DND-41 (cell line): ENCODE measurements around the gene ZRSR2.

Experiments
- ATAC-seq: fragments of 200-7000 bp; cut with Tn5 transposase; 3 replicates; pipeline ENCODE4 v1.9.1; 2021; ENCODE audit warnings: low read depth; ENCODE audit not compliant: insufficient read depth
- DNase-seq: peaks from one replicate; pipeline ENCODE4 v3.0.0-alpha.2; 2020
- H2AFZ ChIP-seq: 2 replicates; pipeline ENCODE4 v1.6.0; 2012; ENCODE audit warnings: low read depth, low read length
- H3K27ac ChIP-seq: 2 replicates; pipeline ENCODE4 v1.5.1; 2012; ENCODE audit warnings: low read length, inconsistent platforms
- H3K27me3 ChIP-seq: fragments of 200-600 bp; sonication (generic); 2 replicates; pipeline ENCODE4 v1.6.0; 2012; ENCODE audit warnings: low read length, mild to moderate bottlenecking, inconsistent platforms; ENCODE audit not compliant: insufficient read depth, poor library complexity
- H3K36me3 ChIP-seq: 2 replicates; pipeline ENCODE4 v1.5.1; 2012; ENCODE audit warnings: low read length, inconsistent platforms; ENCODE audit not compliant: insufficient read depth
- H3K4me1 ChIP-seq: 2 replicates; pipeline ENCODE4 v1.5.1; 2012; ENCODE audit warnings: mild to moderate bottlenecking, low read length; ENCODE audit not compliant: insufficient read depth
- H3K4me2 ChIP-seq: 2 replicates; pipeline ENCODE4 v1.6.0; 2012; ENCODE audit warnings: mild to moderate bottlenecking, moderate library complexity, low read length, inconsistent platforms; ENCODE audit not compliant: insufficient read depth
- H3K4me3 ChIP-seq, 2 experiments: fragments of 200-600 bp in 1 of 2; shearing (Covaris generic) in 1 of 2; 2 replicates each; pipeline ENCODE4 v1.5.1; 2012 to 2016; ENCODE audit warnings: inconsistent platforms in 2 of 2, low read length in 2 of 2, mild to moderate bottlenecking in 2 of 2, low read depth in 1 of 2, moderate library complexity in 1 of 2
- H3K79me2 ChIP-seq: 2 replicates; pipeline ENCODE4 v1.6.0; 2012; ENCODE audit warnings: low read length, inconsistent platforms; ENCODE audit not compliant: insufficient read depth
- H3K9ac ChIP-seq: 2 replicates; pipeline ENCODE4 v1.6.0; 2012; ENCODE audit warnings: low read depth, mild to moderate bottlenecking, inconsistent platforms, low read length, moderate library complexity
- H3K9me3 ChIP-seq: 2 replicates; pipeline ENCODE4 v1.5.1; 2012; ENCODE audit warnings: low read length, moderate library complexity, mild to moderate bottlenecking, inconsistent platforms; ENCODE audit not compliant: insufficient read depth, severe bottlenecking
- H4K20me1 ChIP-seq: 2 replicates; pipeline ENCODE4 v1.6.0; 2012; ENCODE audit warnings: low read length; ENCODE audit not compliant: insufficient read depth
- CTCF ChIP-seq: IDR thresholded peaks from 2 replicates; pipeline ENCODE4 v1.5.1; 2012; ENCODE audit warnings: borderline replicate concordance, low read length, moderate library complexity, mild to moderate bottlenecking; ENCODE audit not compliant: poor library complexity, severe bottlenecking; ENCODE audit errors: extremely low read depth
- EZH2 ChIP-seq: IDR thresholded peaks from 3 replicates; pipeline ENCODE4 v1.6.1; 2012; ENCODE audit warnings: borderline replicate concordance, low read depth, mild to moderate bottlenecking, moderate library complexity, low read length, inconsistent platforms; ENCODE audit not compliant: severe bottlenecking

Gene ZRSR2

GRCh38 chrX:15855568-15856221, 65.4 kb downstream of the ZRSR2 start:
- no peak for TF ChIP-seq EZH2
- no peak for TF ChIP-seq CTCF
- H3K27me3 ChIP-seq: no peaks in the 10 kb centered on the region
- H3K27ac ChIP-seq: peak overlapping the region; percentile 92
- H3K79me2 ChIP-seq: peaks cover 8% of the 10 kb centered on the region; the same call in 1 of the 2 replicates
- ATAC-seq: no peak
- H2AFZ ChIP-seq: peak overlapping the region; percentile 79
- no peaks in the 10 kb centered on the region for H3K36me3 ChIP-seq
- peak overlapping the region; percentile 35 to 81; a peak in 3 of 4 replicates for H3K4me3 ChIP-seq
- peak overlapping the region; percentile 86 for H3K9ac ChIP-seq
- peak overlapping the region; percentile 91 for H3K4me2 ChIP-seq
- H3K4me1 ChIP-seq: peaks cover 22% of the 10 kb centered on the region
- no peaks in the 10 kb centered on the region for H3K9me3 ChIP-seq
- no peaks in the 10 kb centered on the region for H4K20me1 ChIP-seq
- DNase-seq: no peak

- no peak for ATAC-seq
- Histone ChIP-seq H3K4me1 (peaks cover 22% of the 10 kb centered on the region), H3K27ac (no peak overlapping the region), H3K27me3 (no peaks in the 10 kb centered on the region), H3K9ac (no peak overlapping the region; the same call in 1 of the 2 replicates), H3K4me2 (peak overlapping the region; percentile 91), H3K79me2 (peaks cover 8% of the 10 kb centered on the region; the same call in 1 of the 2 replicates), H4K20me1 (no peaks in the 10 kb centered on the region), H3K36me3 (no peaks in the 10 kb centered on the region), H3K9me3 (no peaks in the 10 kb centered on the region), H3K4me3 (no peak overlapping the region), H2AFZ (no peak overlapping the region)
- TF ChIP-seq CTCF: no peak
- TF ChIP-seq EZH2: no peak
- no peak for DNase-seq
Observed at GRCh38 chrX:15856222-15856587, 65.9 kb downstream of the ZRSR2 start.

- ATAC-seq (no peak), DNase-seq (no peak)
- H3K9me3 ChIP-seq: no peaks in the 10 kb centered on the region
- peaks cover 22% of the 10 kb centered on the region for H3K4me1 ChIP-seq
- H3K27me3 ChIP-seq: no peaks in the 10 kb centered on the region
- H4K20me1 ChIP-seq: no peaks in the 10 kb centered on the region
- H3K36me3 ChIP-seq: no peaks in the 10 kb centered on the region
- no peak overlapping the region for H3K4me2 ChIP-seq
- TF ChIP-seq CTCF: no peak
- no peak for TF ChIP-seq EZH2
- peaks cover 8% of the 10 kb centered on the region; the same call in 1 of the 2 replicates for H3K79me2 ChIP-seq
- H2AFZ ChIP-seq: no peak overlapping the region
- no peak overlapping the region for H3K9ac ChIP-seq
- H3K27ac ChIP-seq: no peak overlapping the region
- H3K4me3 ChIP-seq: no peak overlapping the region
Observed at GRCh38 chrX:15856636-15857035, 66.4 kb downstream of the ZRSR2 start.
